Measurements from ENCODE around the gene TENT5A.

GRCh38 chr6:81697559-81697958 is 54.9 kb downstream of the TENT5A start:
- TF ChIP-seq CTCF (IDR thresholded peaks at IDR 0.05): no peak
- TF ChIP-seq EP300 (IDR thresholded peaks at IDR 0.05): no peak

Measured in stomach (tissue), 4 donors.